HEK293 (cell line): ENCODE results near the gene PHLDA1.

ENCODE experiments used
- CTCF ChIP-seq: fragments of 450-650 bp; formaldehyde crosslinking; IDR thresholded peaks from 2 replicates; pipeline ENCODE4 v1.5.1; 2016; ENCODE audit warnings: missing biosample characterization, missing genetic modification characterization
- HOXA7 ChIP-seq: sonication (generic); formaldehyde crosslinking; IDR thresholded peaks from 2 replicates; pipeline ENCODE4 v1.8.1; 2022; ENCODE audit warnings: missing genetic modification reagents, borderline replicate concordance
- ZNF174 ChIP-seq: fragments of 450-650 bp; formaldehyde crosslinking; IDR thresholded peaks from 2 replicates; pipeline ENCODE4 v1.5.0; 2017; ENCODE audit warnings: missing biosample characterization, mild to moderate bottlenecking, missing genetic modification characterization
- ZNF514 ChIP-seq: fragments of 450-650 bp; formaldehyde crosslinking; IDR thresholded peaks from 2 replicates; pipeline ENCODE4 v1.5.1; 2016; ENCODE audit warnings: missing biosample characterization, missing genetic modification characterization
- ZNF530 ChIP-seq: fragments of 450-650 bp; formaldehyde crosslinking; IDR thresholded peaks from 2 replicates; pipeline ENCODE4 v1.5.1; 2016; ENCODE audit warnings: low read depth, missing biosample characterization, missing genetic modification characterization
- TF ChIP-seq, protein P1 (sequence below): fragments of 450-650 bp; formaldehyde crosslinking; IDR thresholded peaks from 2 replicates; pipeline ENCODE4 v1.5.1; 2016; ENCODE audit warnings: missing biosample characterization, missing genetic modification characterization
- TF ChIP-seq, protein P2 (sequence below): fragments of 450-650 bp; formaldehyde crosslinking; IDR thresholded peaks from 2 replicates; pipeline ENCODE4 v1.5.1; 2016; ENCODE audit warnings: missing biosample characterization, missing genetic modification characterization

GRCh38 chr12:76031414-76032042 is at the start of gene PHLDA1:
- TF ChIP-seq HOXA7 (CRISPR knock-in tag) (no peak), ZNF530 (tag by site-specific recombination) (no peak), ZNF174 (no peak), ZNF514 (tag by site-specific recombination) (no peak), CTCF (tag by site-specific recombination) (peak; percentile 96)
- TF ChIP-seq, protein P1, sequence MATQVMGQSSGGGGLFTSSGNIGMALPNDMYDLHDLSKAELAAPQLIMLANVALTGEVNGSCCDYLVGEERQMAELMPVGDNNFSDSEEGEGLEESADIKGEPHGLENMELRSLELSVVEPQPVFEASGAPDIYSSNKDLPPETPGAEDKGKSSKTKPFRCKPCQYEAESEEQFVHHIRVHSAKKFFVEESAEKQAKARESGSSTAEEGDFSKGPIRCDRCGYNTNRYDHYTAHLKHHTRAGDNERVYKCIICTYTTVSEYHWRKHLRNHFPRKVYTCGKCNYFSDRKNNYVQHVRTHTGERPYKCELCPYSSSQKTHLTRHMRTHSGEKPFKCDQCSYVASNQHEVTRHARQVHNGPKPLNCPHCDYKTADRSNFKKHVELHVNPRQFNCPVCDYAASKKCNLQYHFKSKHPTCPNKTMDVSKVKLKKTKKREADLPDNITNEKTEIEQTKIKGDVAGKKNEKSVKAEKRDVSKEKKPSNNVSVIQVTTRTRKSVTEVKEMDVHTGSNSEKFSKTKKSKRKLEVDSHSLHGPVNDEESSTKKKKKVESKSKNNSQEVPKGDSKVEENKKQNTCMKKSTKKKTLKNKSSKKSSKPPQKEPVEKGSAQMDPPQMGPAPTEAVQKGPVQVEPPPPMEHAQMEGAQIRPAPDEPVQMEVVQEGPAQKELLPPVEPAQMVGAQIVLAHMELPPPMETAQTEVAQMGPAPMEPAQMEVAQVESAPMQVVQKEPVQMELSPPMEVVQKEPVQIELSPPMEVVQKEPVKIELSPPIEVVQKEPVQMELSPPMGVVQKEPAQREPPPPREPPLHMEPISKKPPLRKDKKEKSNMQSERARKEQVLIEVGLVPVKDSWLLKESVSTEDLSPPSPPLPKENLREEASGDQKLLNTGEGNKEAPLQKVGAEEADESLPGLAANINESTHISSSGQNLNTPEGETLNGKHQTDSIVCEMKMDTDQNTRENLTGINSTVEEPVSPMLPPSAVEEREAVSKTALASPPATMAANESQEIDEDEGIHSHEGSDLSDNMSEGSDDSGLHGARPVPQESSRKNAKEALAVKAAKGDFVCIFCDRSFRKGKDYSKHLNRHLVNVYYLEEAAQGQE: no peak
- TF ChIP-seq, protein P2, sequence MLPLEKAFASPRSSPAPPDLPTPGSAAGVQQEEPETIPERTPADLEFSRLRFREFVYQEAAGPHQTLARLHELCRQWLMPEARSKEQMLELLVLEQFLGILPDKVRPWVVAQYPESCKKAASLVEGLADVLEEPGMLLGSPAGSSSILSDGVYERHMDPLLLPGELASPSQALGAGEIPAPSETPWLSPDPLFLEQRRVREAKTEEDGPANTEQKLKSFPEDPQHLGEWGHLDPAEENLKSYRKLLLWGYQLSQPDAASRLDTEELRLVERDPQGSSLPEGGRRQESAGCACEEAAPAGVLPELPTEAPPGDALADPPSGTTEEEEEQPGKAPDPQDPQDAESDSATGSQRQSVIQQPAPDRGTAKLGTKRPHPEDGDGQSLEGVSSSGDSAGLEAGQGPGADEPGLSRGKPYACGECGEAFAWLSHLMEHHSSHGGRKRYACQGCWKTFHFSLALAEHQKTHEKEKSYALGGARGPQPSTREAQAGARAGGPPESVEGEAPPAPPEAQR (tag by site-specific recombination): no peak
